ENCODE results near the gene PARD3.

Gene PARD3

GRCh38 chr10:34252111-34252510 lies 563.0 kb downstream of the PARD3 start:
- CTCF ChIA-PET: interaction anchor here (0.8 to 1.2 kb wide), 2 partner anchors 12 to 21 kb away, joined by 3 read pairs; no protein-coding TSS in a partner anchor
- POLR2A ChIA-PET: no interaction called here
- TF ChIP-seq CTCF (IDR thresholded peaks at IDR 0.05; ENCODE audit: control extremely low read depth, extremely low read depth, low read depth, missing control alignments): no peak
- no peak for DNase-seq (ENCODE audit: extremely low spot score)

GRCh38 chr10:34251177-34251576 lies 563.9 kb downstream of the PARD3 start:
- no peak for DNase-seq (ENCODE audit: extremely low spot score)
- POLR2A ChIA-PET: no interaction called here

GRCh38 chr10:34250722-34251121 lies 564.4 kb downstream of the PARD3 start:
- CTCF ChIA-PET: interaction anchor here (0.7 to 1.5 kb wide), 4 partner anchors 12 to 22 kb away, joined by 3 read pairs; no protein-coding TSS in a partner anchor
- TF ChIP-seq CTCF (IDR thresholded peaks at IDR 0.05; ENCODE audit: control extremely low read depth, extremely low read depth, low read depth, missing control alignments): no peak
- DNase-seq (ENCODE audit: extremely low spot score): no peak
- POLR2A ChIA-PET: no interaction called here

More at GRCh38 chr10:34251177-34251576, 563.9 kb downstream of the PARD3 start:
- CTCF ChIA-PET: interaction anchor here (0.7 to 1.5 kb wide), 4 partner anchors 12 to 23 kb away, joined by 3 read pairs; no protein-coding TSS in a partner anchor
- no peak for TF ChIP-seq CTCF (IDR thresholded peaks at IDR 0.05; ENCODE audit: control extremely low read depth, extremely low read depth, low read depth, missing control alignments)

GRCh38 chr10:34249634-34250033 lies 565.5 kb downstream of the PARD3 start:
- ChIA-PET POLR2A (no interaction called here), CTCF (interaction anchor here (0.6 to 1.5 kb wide), 2 partner anchors 13 kb away, joined by 3 to 4 read pairs; no protein-coding TSS in a partner anchor)
- TF ChIP-seq CTCF (IDR thresholded peaks at IDR 0.05; ENCODE audit: control extremely low read depth, extremely low read depth, low read depth, missing control alignments): no peak
- no peak for DNase-seq (ENCODE audit: extremely low spot score)

GRCh38 chr10:34247560-34247959 lies 567.5 kb downstream of the PARD3 start:
- POLR2A ChIA-PET: no interaction called here
- TF ChIP-seq CTCF (IDR thresholded peaks at IDR 0.05; ENCODE audit: control extremely low read depth, extremely low read depth, low read depth, missing control alignments): no peak
- CTCF ChIA-PET: interaction anchor here (1.1 kb wide), 1 partner anchor 15 kb away, joined by 3 read pairs; no protein-coding TSS in a partner anchor

GRCh38 chr10:34244756-34245484 lies 570.2 kb downstream of the PARD3 start:
- no peak for TF ChIP-seq CTCF (IDR thresholded peaks at IDR 0.05; ENCODE audit: control extremely low read depth, extremely low read depth, low read depth, missing control alignments)
- CTCF ChIA-PET: no interaction called here
- POLR2A ChIA-PET: no interaction called here

More at GRCh38 chr10:34247560-34247959, 567.5 kb downstream of the PARD3 start:
- no peak for DNase-seq (ENCODE audit: extremely low spot score)

More at GRCh38 chr10:34244756-34245484, 570.2 kb downstream of the PARD3 start:
- no peak for DNase-seq (ENCODE audit: extremely low spot score)

Data from GM10248 (cell line).